Measurements from ENCODE around the gene C1orf174. TPM values are rescaled to one million over a fixed set of nuclear protein-coding genes. Genes with fewer than 3 reads are reported as not detected.
A peak's percentile ranks its signal among the peaks of the same experiment; 100 is the strongest.

C1orf174 gene
- total RNA-seq: 21.0 TPM

DNA sequence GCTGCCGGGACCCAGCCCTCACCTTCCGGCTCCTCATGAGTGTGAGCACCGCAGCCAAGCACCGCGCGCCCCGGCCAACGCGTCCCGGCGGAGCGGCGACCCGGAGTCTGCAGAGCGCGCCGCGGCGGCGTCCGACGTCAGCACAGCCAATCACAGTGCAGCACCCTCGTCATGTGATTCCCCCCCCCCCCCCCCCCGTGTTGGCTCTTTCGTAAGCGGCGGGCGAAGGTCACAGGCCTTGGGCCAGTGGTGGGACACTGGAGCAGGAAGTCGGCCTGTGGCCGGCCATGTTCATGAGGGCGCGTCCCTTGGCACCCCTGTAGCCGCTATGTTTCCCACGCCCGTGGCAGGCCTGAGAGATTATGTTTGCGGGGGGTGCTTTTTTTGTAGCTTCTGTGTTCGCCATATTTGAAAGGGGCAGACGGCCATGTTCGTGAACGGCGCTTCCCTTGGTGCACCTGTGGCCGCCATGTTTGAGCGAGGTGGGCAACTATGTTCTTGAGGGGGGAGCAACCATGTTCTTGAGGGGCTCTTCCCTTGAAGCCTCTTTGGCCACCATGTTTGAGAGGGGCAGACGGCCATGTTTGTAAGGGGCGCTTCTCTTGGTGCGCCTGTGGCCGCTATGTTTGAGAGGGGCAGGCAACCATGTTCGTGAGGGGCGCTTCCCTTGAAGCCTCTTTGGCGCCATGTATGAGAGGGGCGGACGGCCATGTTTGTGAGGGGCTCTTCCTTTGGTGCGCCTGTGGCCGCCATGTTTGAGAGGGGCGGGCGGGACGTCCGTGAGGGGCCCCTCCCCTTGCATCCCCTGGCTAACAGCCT, at the start of gene C1orf174:
Gene C1orf174 (minus strand): TSS at position 123 of the 819 bp plus-strand sequence. CDS start 86 bp downstream, at position 37.
- no peaks in the 10 kb centered on the region for H3K27me3 ChIP-seq (ENCODE audit: insufficient read depth, low read length)
- H3K9me3 ChIP-seq (ENCODE audit: low read depth, low read length): no peaks in the 10 kb centered on the region
- H3K4me1 ChIP-seq (ENCODE audit: insufficient read depth, low read length): peaks cover 42% of the 10 kb centered on the region
- H3K4me3 ChIP-seq (ENCODE audit: low read length): peak within 1 kb of the TSS; percentile 69

GRCh38 chr1:3948344-3948743, 48.3 kb upstream of the C1orf174 start:
- H3K4me3 ChIP-seq (ENCODE audit: low read length): no peak overlapping the region
- H3K4me1 ChIP-seq (ENCODE audit: insufficient read depth, low read length): no peaks in the 10 kb centered on the region
- H3K9me3 ChIP-seq (ENCODE audit: low read depth, low read length): no peaks in the 10 kb centered on the region
- no peaks in the 10 kb centered on the region for H3K27me3 ChIP-seq (ENCODE audit: insufficient read depth, low read length)

- Histone ChIP-seq H3K9me3 (ENCODE audit: low read depth, low read length) (no peaks in the 10 kb centered on the region), H3K27me3 (ENCODE audit: insufficient read depth, low read length) (no peaks in the 10 kb centered on the region), H3K4me1 (ENCODE audit: insufficient read depth, low read length) (no peaks in the 10 kb centered on the region)
These were observed 46.1 kb upstream of the C1orf174 start for GRCh38 chr1:3945916-3946840.

GRCh38 chr1:3945222-3945621, 45.1 kb upstream of the C1orf174 start:
- Histone ChIP-seq H3K9me3 (ENCODE audit: low read depth, low read length) (no peaks in the 10 kb centered on the region), H3K27me3 (ENCODE audit: insufficient read depth, low read length) (no peaks in the 10 kb centered on the region), H3K4me3 (ENCODE audit: low read length) (no peak overlapping the region), H3K4me1 (ENCODE audit: insufficient read depth, low read length) (no peaks in the 10 kb centered on the region)

More at GRCh38 chr1:3945916-3946840, 46.1 kb upstream of the C1orf174 start:
- no peak overlapping the region for H3K4me3 ChIP-seq (ENCODE audit: low read length)

GRCh38 chr1:3944578-3945125, 44.6 kb upstream of the C1orf174 start:
- H3K4me3 ChIP-seq (ENCODE audit: low read length): no peak overlapping the region
- H3K4me1 ChIP-seq (ENCODE audit: insufficient read depth, low read length): no peaks in the 10 kb centered on the region
- no peaks in the 10 kb centered on the region for H3K9me3 ChIP-seq (ENCODE audit: low read depth, low read length)
- H3K27me3 ChIP-seq (ENCODE audit: insufficient read depth, low read length): no peaks in the 10 kb centered on the region

DNA sequence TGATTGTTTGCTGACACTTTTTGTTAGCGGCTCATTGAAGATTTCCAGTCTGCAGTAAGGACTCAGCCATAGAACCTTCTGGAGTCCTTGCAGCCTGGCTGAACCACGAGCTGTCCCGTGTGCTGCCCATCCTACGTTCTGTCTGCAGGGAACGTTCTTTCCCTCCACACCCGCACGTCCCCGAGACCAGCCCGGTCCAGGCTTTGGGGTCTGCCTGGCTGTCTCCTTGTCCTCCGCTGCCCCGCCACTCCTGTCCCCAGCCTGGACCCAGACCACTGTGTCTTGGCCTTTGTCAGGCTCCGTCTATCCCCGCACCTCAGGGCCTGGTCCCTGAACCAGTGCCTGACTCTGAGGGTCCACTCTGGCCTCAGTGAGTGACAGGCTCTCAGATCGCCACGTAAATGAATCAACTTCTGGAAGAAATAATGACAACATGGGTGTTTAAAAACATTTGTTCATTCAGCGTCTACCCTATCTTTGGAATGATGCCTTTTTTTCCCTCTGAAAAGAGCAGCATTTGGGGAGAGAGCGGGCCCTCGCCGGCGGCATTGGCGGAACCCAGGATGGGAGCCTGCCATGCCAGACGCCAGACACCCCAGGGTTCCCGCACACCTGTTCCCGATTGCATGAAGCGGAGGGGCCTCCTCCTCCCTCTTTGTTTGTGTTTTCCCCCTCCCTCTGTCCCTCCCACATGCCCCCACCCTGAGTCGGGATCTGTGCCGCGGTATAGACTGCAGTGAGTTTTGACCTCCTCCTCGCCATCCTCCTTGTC, 43.9 kb upstream of the C1orf174 start:
- H3K27me3 ChIP-seq (ENCODE audit: insufficient read depth, low read length): no peaks in the 10 kb centered on the region
- no peaks in the 10 kb centered on the region for H3K9me3 ChIP-seq (ENCODE audit: low read depth, low read length)
- no peak overlapping the region for H3K4me3 ChIP-seq (ENCODE audit: low read length)
- H3K4me1 ChIP-seq (ENCODE audit: insufficient read depth, low read length): no peaks in the 10 kb centered on the region

- no peaks in the 10 kb centered on the region for H3K27me3 ChIP-seq (ENCODE audit: insufficient read depth, low read length)
- no peaks in the 10 kb centered on the region for H3K4me1 ChIP-seq (ENCODE audit: insufficient read depth, low read length)
- no peak overlapping the region for H3K4me3 ChIP-seq (ENCODE audit: low read length)
- H3K9me3 ChIP-seq (ENCODE audit: low read depth, low read length): no peaks in the 10 kb centered on the region
These were observed 43.0 kb upstream of the C1orf174 start for GRCh38 chr1:3943123-3943431.

DNA sequence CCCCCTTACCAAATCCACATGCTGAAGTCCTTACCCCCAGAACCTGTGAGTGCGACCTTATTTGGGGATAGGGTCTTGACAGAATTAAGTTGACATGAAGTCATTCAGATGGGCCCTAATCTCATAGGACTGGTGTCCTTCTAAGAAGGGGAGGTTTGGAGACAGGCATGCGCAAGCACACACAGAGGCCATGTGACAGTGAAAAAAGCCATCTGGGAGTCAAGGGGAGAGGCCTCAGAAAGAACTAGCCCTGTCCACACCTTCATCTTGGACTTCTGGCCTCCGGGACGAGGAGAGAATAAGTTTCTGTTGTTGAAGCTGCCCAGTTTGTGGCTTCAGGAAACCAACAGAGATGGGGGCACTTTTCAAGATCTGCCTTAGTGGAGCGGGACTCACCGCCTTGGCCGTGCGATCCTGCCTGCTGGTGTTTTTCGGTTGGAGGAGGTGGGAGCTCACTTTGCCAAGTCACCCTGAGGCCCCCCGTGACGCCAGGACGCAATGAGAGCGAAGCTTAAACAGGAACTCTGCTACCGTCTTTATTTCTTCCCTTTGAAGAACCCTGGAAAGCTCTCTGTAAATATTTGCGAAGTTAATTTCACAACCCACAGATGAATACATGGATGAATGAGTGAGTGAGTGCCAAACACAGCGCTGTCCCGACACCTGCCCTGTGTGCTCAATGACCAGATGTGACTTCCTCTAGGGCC, 42.5 kb upstream of the C1orf174 start:
- no peak overlapping the region for H3K4me3 ChIP-seq (ENCODE audit: low read length)

GRCh38 chr1:3940754-3941345, 40.8 kb upstream of the C1orf174 start:
- Histone ChIP-seq H3K9me3 (ENCODE audit: low read depth, low read length) (no peaks in the 10 kb centered on the region), H3K4me3 (ENCODE audit: low read length) (no peak overlapping the region), H3K27me3 (ENCODE audit: insufficient read depth, low read length) (no peaks in the 10 kb centered on the region), H3K4me1 (ENCODE audit: insufficient read depth, low read length) (no peaks in the 10 kb centered on the region)

More for the DNA sequence above, 42.5 kb upstream of the C1orf174 start:
- Histone ChIP-seq H3K27me3 (ENCODE audit: insufficient read depth, low read length) (no peaks in the 10 kb centered on the region), H3K4me1 (ENCODE audit: insufficient read depth, low read length) (no peaks in the 10 kb centered on the region), H3K9me3 (ENCODE audit: low read depth, low read length) (no peaks in the 10 kb centered on the region)

DNA sequence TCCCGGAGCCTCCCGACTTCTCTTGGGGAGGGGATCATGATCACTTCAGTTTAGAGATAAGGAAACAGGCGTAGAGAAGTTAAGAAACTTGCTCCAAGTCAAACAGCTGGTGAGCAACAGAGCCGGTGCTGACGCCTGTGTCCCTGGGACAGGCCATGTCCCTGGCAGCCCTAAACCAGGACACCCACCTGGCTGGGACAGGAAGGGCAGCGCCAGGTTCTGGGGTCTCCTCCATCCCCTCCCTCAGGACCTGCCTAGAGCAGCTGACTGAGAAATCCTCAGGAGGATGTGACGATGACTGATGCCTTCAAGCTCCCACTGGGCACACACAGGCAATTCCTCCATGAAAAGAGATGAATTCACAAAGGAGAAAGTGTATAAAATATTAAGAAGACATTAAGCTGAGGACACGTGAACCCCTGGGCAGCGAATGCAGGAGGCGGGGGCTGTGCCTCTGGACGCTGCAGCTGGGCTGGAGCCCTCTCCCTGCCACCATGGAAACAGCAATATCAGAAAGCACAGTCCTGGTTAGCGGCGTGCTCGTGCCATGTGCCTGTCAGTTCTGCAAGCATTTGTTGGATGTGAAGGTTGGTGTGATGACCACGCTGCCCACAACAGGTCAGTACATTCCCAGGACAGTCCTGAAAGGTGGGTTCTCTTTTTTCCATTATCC, 40.1 kb upstream of the C1orf174 start:
- Histone ChIP-seq H3K27me3 (ENCODE audit: insufficient read depth, low read length) (no peaks in the 10 kb centered on the region), H3K9me3 (ENCODE audit: low read depth, low read length) (no peaks in the 10 kb centered on the region), H3K4me3 (ENCODE audit: low read length) (no peak overlapping the region), H3K4me1 (ENCODE audit: insufficient read depth, low read length) (no peaks in the 10 kb centered on the region)

GRCh38 chr1:3939242-3940080, 39.4 kb upstream of the C1orf174 start:
- Histone ChIP-seq H3K9me3 (ENCODE audit: low read depth, low read length) (no peaks in the 10 kb centered on the region), H3K4me3 (ENCODE audit: low read length) (no peak overlapping the region), H3K27me3 (ENCODE audit: insufficient read depth, low read length) (no peaks in the 10 kb centered on the region), H3K4me1 (ENCODE audit: insufficient read depth, low read length) (no peaks in the 10 kb centered on the region)

DNA sequence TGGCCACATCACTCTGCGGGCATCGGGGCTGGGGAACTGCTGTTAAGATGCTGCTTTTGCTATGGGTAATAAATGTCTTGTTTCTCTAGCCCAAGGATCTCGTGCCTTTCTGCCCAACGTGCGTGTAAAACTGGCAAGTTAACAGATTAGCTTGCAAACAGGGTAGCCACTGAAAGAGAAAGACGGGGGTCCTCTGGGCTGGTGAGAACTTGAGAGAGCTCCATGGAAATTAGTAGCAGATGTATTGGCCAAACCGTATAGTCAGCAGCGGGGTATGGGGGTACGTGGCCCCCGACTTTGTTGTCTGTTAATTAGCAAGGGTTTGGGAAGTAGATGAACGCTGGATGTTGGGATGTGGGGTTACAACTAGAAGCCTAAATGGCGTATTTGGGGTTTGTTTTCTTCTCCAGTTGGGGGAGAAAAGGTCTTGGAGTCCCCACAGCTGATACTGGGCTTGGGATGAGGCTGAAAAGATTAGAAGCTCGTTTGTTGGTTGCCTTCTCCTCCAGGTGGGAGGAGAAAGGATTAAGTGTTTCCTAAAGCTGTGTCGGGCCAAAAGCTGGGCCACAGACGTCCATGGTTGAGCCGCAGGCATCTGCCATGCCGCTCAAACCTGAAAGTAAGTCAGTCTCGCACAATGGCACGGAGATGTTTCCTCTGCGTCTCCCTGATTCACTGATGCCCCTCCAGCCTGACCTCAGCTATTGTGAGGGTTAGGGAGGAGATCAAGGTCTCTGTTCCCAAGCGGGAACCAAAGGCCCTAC, 32.3 kb upstream of the C1orf174 start:
- no peaks in the 10 kb centered on the region for H3K27me3 ChIP-seq (ENCODE audit: insufficient read depth, low read length)
- H3K9me3 ChIP-seq (ENCODE audit: low read depth, low read length): no peaks in the 10 kb centered on the region
- no peaks in the 10 kb centered on the region for H3K4me1 ChIP-seq (ENCODE audit: insufficient read depth, low read length)
- no peak overlapping the region for H3K4me3 ChIP-seq (ENCODE audit: low read length)
